ENCODE results near the gene ARHGAP32.

GRCh38 chr11:129224538-129224937, 32.4 kb upstream of the ARHGAP32 start:
- TF ChIP-seq CTCF (IDR thresholded peaks at IDR 0.05): no peak
- no peak for TF ChIP-seq EP300 (IDR thresholded peaks at IDR 0.05)
- no peak for TF ChIP-seq POLR2A (IDR thresholded peaks at IDR 0.05)
